ENCODE measurements around the gene DYSF. TPM values are rescaled to one million over a fixed set of nuclear protein-coding genes. Genes with fewer than 3 reads are reported as not detected.

The DYSF gene
- total RNA-seq, 1 donor from 2014 or later = 0.82 TPM

- FAIRE-seq (no peak), DNase-seq (ENCODE audit: low spot score in 2 of 2) (no peak)
Measured at GRCh38 chr2:71561441-71562267, 108.3 kb downstream of the DYSF start.

GRCh38 chr2:71562518-71562917 lies 109.2 kb downstream of the DYSF start:
- DNase-seq (ENCODE audit: low spot score in 2 of 2) = no peak

GRCh38 chr2:71563872-71564271 lies 110.5 kb downstream of the DYSF start:
- FAIRE-seq (no peak), DNase-seq (ENCODE audit: low spot score in 2 of 2) (peak in 1 of 2 donors; percentile 46)

More at GRCh38 chr2:71562518-71562917, 109.2 kb downstream of the DYSF start:
- FAIRE-seq = no peak

GRCh38 chr2:71564361-71564760 lies 111.0 kb downstream of the DYSF start:
- FAIRE-seq = no peak
- no peak for DNase-seq (ENCODE audit: low spot score in 2 of 2)

- FAIRE-seq = no peak
Measured at GRCh38 chr2:71564790-71565189, 111.4 kb downstream of the DYSF start.

GRCh38 chr2:71566372-71566771 lies 113.0 kb downstream of the DYSF start:
- FAIRE-seq = no peak
- no peak for DNase-seq (ENCODE audit: low spot score in 2 of 2)

More at GRCh38 chr2:71564790-71565189, 111.4 kb downstream of the DYSF start:
- no peak for DNase-seq (ENCODE audit: low spot score in 2 of 2)

GRCh38 chr2:71567625-71568024 lies 114.3 kb downstream of the DYSF start:
- DNase-seq (ENCODE audit: low spot score in 2 of 2) (no peak), FAIRE-seq (no peak)

- no peak for FAIRE-seq
Measured at GRCh38 chr2:71568103-71568502, 114.7 kb downstream of the DYSF start.

GRCh38 chr2:71570511-71570910 lies 117.2 kb downstream of the DYSF start:
- DNase-seq (ENCODE audit: low spot score in 2 of 2) = no peak
- no peak for FAIRE-seq

More at GRCh38 chr2:71568103-71568502, 114.7 kb downstream of the DYSF start:
- no peak for DNase-seq (ENCODE audit: low spot score in 2 of 2)

- no peak for FAIRE-seq
- no peak for DNase-seq (ENCODE audit: low spot score in 2 of 2)
Measured at GRCh38 chr2:71570951-71571460, 117.6 kb downstream of the DYSF start.

- no peak for FAIRE-seq
Measured at GRCh38 chr2:71571945-71572344, 118.6 kb downstream of the DYSF start.

GRCh38 chr2:71575966-71576365 lies 122.6 kb downstream of the DYSF start:
- FAIRE-seq (no peak), DNase-seq (ENCODE audit: low spot score in 2 of 2) (peak in 1 of 2 donors; percentile 52)

More at GRCh38 chr2:71571945-71572344, 118.6 kb downstream of the DYSF start:
- no peak for DNase-seq (ENCODE audit: low spot score in 2 of 2)

- DNase-seq (ENCODE audit: low spot score in 2 of 2) (no peak), FAIRE-seq (no peak)
Measured at GRCh38 chr2:71576541-71576940, 123.2 kb downstream of the DYSF start.

- FAIRE-seq (no peak), DNase-seq (ENCODE audit: low spot score in 2 of 2) (no peak)
Measured at GRCh38 chr2:71577209-71577608, 123.8 kb downstream of the DYSF start.

GRCh38 chr2:71578767-71579342 lies 125.5 kb downstream of the DYSF start:
- FAIRE-seq = no peak
- peak; percentile 64 to 70 for DNase-seq (ENCODE audit: low spot score in 2 of 2)

- no peak for DNase-seq (ENCODE audit: low spot score in 2 of 2)
- FAIRE-seq = no peak
Measured at GRCh38 chr2:71581026-71581425, 127.7 kb downstream of the DYSF start.

- no peak for DNase-seq (ENCODE audit: low spot score in 2 of 2)
- no peak for FAIRE-seq
Measured at GRCh38 chr2:71583876-71584275, 130.5 kb downstream of the DYSF start.

- no peak for FAIRE-seq
- no peak for DNase-seq (ENCODE audit: low spot score in 2 of 2)
Measured at GRCh38 chr2:71586471-71586870, 133.1 kb downstream of the DYSF start.

GRCh38 chr2:71587509-71588073 lies 134.2 kb downstream of the DYSF start:
- FAIRE-seq (no peak), DNase-seq (ENCODE audit: low spot score in 2 of 2) (no peak)

GRCh38 chr2:71588497-71589170 lies 135.3 kb downstream of the DYSF start:
- DNase-seq (ENCODE audit: low spot score in 2 of 2) = no peak
- FAIRE-seq = no peak

GRCh38 chr2:71589763-71590162 lies 136.4 kb downstream of the DYSF start:
- no peak for FAIRE-seq
- DNase-seq (ENCODE audit: low spot score in 2 of 2) = no peak
